Activated CD4-positive, alpha-beta memory T cell treated with anti-CD3 and anti-CD28 coated beads for 36 hours (primary cell): ENCODE data around the gene RPS16. TPM values are rescaled to one million over a fixed set of nuclear protein-coding genes. Genes with fewer than 3 reads are reported as not detected.

Experiments used
- CTCF ChIA-PET: fragments of 350-600 bp; sonication (Branson Sonifier 250); formaldehyde crosslinking; loops from one replicate; lab custom pipeline; 2021; ENCODE audit warnings: antibody characterized with exemption, inconsistent platforms; lab: Charles Lee
- POLR2A ChIA-PET: fragments of 350-600 bp; sonication (Branson Sonifier 250); formaldehyde crosslinking; loops from one replicate; lab custom pipeline; 2021; ENCODE audit warnings: antibody characterized with exemption; lab: Charles Lee
- DNase-seq: peaks from one replicate; pipeline ENCODE4 v3.0.0-alpha.2; 2020
- H3K27ac Mint-ChIP-seq: one replicate; pipeline ENCODE4 v1.8.0; 2021; ENCODE audit warnings: mixed read lengths
- H3K27me3 Mint-ChIP-seq: one replicate; pipeline ENCODE4 v1.8.0; 2021; ENCODE audit warnings: mixed read lengths
- H3K36me3 Mint-ChIP-seq: one replicate; pipeline ENCODE4 v1.8.0; 2021; ENCODE audit warnings: mixed read lengths
- H3K4me1 Mint-ChIP-seq: one replicate; pipeline ENCODE4 v1.8.0; 2021; ENCODE audit warnings: low read depth, mixed read lengths
- H3K4me3 Mint-ChIP-seq: one replicate; pipeline ENCODE4 v1.8.0; 2021; ENCODE audit warnings: mild to moderate bottlenecking, mixed read lengths
- H3K9me3 Mint-ChIP-seq: one replicate; pipeline ENCODE4 v1.8.0; 2021; ENCODE audit warnings: mixed read lengths
- intact Hi-C: fragments of 100-400 bp; cut with micrococcal nuclease; formaldehyde crosslinking; loops from one replicate; pipeline ENCODE4 v1.15.1; 2023
- total RNA-seq, 2 experiments: library from RNA; stranded (reverse); gene quantifications; one replicate each; pipeline ENCODE4 v1.2.3, GENCODE V29; 2021

RPS16 gene
- total RNA-seq, 2 experiments from 2014 or later: 3,682 to 3,746 TPM

DNA sequence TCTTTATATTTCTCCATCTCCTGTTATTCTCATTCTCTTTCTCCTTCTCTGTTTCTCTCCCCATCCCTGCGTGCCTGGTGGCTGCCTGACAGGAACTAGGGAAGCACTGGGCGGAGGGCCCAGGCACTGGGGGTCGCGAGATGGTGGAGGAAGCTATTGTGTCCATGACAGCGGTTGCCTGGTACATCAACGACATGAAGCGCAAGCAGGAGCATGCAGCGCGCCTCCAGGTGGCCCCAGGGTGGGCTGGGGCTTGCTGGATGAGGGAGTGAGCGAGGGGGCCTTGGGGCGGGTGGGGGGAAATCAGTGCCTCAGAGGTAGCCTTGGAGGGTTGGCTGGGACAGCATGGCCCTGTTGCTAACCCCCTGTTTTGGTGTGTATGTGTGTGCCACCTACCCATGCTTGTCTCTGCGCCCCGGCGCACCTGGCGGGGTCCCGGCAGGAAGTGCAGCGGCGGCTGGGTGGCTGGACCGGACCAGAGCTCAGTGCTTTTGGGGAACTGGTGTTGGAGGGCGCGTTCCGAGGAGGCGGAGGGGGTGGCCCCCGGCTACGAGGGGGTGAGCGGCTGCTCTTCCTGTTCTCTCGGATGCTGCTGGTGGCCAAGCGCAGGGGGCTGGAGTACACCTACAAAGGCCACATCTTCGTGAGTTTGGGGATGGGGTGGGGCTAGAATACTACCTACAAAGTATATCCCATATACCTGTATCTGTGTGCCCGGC lies 18.1 kb downstream of the RPS16 start:
- ChIA-PET POLR2A (no interaction called here), CTCF (no interaction called here)
- Mint-ChIP-seq H3K9me3 (no peaks in the 10 kb centered on the region), H3K27ac (peak overlapping the region; percentile 4), H3K4me3 (no peak overlapping the region), H3K36me3 (peaks cover 19% of the 10 kb centered on the region), H3K4me1 (peaks cover 17% of the 10 kb centered on the region), H3K27me3 (no peaks in the 10 kb centered on the region)
- no peak for DNase-seq
- intact Hi-C loops: no loop called here

DNA sequence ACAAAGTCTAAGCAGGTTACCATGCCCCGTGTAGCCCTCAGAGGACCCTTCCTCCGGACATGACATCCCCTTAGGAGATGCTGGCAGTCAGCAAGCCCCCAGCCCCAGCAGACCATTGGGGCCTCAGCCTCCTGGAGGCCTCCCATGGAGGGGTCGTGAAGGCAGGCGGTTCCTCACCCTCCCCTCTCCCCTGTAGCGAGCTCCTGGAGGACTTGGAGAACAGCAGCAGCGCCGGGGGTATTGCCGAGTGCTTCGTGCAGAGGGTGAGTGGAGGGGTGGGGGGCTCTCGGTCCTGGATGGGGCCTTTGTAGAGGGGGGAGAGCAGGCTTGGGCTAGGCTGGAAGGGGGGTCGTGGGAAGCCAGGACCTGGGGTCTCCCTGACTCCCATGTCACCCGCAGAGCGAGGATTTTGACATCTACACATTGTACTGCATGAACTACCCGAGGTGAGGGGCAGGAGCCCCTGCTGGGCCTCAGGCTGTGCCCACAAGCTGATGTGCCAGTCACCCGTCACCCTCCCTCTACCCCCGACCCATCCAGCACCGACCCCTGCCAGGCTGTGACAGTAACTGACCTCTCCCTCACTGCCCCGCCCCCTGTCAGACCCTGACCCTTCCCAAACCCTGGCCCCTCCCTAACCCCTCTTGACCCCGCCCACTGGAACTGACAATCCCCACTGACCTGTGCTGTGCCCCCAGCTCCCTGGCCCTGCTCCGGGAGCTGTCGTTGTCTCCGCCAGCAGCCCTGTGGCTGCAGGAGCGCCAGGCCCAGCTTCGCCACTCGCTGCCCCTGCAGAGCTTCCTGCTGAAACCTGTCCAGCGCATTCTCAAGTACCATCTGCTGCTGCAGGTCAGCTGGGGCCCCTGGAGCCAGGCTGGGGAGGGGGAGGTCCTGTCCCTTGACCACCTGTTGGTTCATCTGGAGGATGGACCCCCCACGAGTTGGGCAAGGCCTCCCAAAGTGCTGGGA lies 19.3 kb downstream of the RPS16 start:
- Mint-ChIP-seq H3K4me3 (no peak overlapping the region), H3K27me3 (peaks cover 3% of the 10 kb centered on the region), H3K36me3 (peaks cover 21% of the 10 kb centered on the region), H3K27ac (no peak overlapping the region), H3K9me3 (no peaks in the 10 kb centered on the region), H3K4me1 (peaks cover 20% of the 10 kb centered on the region)
- ChIA-PET CTCF (no interaction called here), POLR2A (no interaction called here)
- no peak for DNase-seq
- intact Hi-C loops: no loop called here

DNA sequence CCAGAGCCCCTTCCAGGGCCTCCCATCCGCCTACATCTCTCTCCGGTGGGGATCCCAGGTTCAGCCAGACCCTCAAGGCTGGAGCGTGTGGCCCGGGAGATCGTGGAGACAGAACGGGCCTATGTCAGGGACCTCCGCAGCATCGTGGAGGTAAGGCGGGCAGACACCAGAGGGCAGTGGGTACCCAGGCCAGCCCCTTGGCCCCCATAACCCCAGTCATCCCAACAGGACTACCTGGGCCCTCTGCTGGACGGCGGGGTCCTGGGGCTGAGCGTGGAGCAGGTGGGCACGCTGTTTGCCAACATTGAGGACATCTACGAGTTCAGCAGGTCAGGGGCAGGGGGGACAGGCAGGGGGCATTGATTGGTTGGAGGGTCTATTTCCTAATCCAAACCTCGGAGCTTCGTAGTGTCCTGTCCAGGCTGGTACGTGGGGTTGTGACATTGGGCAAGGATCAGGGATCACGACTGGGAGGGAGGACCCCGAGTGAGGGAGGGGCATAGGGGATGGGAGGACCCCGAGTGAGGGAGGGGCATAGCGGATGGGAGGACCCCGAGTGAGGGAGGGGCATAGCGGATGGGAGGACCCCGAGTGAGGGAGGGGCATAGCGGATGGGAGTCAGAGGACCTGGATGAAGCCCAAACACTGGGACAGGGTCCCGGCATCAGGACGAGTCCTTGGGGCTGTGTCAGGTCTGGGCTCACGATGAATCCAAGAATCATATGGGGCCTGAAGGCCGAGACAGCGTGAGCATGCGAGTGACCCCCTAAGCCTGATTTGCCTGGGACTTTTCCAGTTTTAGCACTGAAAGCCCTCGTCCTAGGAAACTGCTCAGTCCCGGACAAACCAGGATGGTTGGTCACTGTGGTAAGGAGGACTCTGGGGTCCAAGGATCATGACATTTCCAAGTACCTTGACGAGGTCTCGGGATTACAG lies 20.4 kb downstream of the RPS16 start:
- CTCF ChIA-PET: interaction anchor here (0.6 to 1.7 kb wide), 2 partner anchors 18 to 1671 kb away, joined by 4 to 7 read pairs; no protein-coding TSS in a partner anchor
- Mint-ChIP-seq H3K9me3 (no peaks in the 10 kb centered on the region), H3K4me3 (no peak overlapping the region), H3K27ac (peak overlapping the region; percentile 23), H3K27me3 (peaks cover 3% of the 10 kb centered on the region), H3K4me1 (peaks cover 30% of the 10 kb centered on the region), H3K36me3 (peaks cover 19% of the 10 kb centered on the region)
- no peak for DNase-seq
- POLR2A ChIA-PET: no interaction called here
- intact Hi-C loops: no loop called here

DNA sequence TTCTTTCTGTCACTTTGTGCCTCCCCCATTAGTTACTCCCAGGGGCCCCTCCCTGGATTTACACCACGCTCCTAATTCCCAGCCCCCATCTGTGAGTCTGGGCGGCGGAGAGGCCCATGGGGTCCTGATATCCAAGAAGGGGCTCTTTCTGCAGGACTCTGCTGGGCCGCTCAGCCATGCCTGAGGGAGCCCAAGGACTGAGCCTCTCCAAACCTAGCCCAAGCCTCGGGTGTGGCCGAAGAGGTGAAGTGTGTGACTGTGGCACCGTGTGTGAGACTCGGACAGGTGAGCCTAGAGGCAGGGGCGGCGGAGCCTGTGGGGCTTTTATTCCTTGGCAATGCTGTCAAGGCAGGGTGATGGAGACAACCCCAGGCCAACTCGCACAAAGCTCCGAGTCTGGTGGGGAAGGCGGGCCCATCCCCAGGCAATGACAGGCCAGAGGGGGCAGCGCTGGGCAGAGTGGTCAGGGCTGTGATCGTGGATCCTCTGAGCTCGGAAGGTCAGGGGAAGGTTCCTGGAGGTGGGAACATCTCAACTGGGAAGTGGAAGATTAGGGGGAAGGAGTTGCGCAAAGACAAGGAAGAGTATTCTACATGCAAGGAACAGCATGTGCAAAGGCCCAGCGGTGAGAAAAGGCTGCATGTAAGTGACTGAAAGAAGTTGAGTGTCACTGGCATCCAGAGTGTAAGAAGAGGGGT lies 21.7 kb downstream of the RPS16 start:
- DNase-seq: no peak
- Mint-ChIP-seq H3K27ac (peak overlapping the region; percentile 77), H3K27me3 (peaks cover 3% of the 10 kb centered on the region), H3K9me3 (no peaks in the 10 kb centered on the region), H3K36me3 (peaks cover 20% of the 10 kb centered on the region), H3K4me3 (peak overlapping the region; percentile 84), H3K4me1 (peaks cover 34% of the 10 kb centered on the region)
- ChIA-PET CTCF (interaction anchor here (0.6 to 1.7 kb wide), 4 partner anchors 13 to 116 kb away, joined by 3 to 7 read pairs (median 3); partner anchors contain the start of gene RPS16), POLR2A (interaction anchor here (0.6 to 1.6 kb wide), 4 partner anchors 12 to 79 kb away, joined by 3 to 7 read pairs (median 4); partner anchors contain the start of gene RPS16)
- intact Hi-C loops: loop anchor here (5.0 kb wide), 1 partner anchor 202 kb away; no protein-coding TSS in a partner anchor

DNA sequence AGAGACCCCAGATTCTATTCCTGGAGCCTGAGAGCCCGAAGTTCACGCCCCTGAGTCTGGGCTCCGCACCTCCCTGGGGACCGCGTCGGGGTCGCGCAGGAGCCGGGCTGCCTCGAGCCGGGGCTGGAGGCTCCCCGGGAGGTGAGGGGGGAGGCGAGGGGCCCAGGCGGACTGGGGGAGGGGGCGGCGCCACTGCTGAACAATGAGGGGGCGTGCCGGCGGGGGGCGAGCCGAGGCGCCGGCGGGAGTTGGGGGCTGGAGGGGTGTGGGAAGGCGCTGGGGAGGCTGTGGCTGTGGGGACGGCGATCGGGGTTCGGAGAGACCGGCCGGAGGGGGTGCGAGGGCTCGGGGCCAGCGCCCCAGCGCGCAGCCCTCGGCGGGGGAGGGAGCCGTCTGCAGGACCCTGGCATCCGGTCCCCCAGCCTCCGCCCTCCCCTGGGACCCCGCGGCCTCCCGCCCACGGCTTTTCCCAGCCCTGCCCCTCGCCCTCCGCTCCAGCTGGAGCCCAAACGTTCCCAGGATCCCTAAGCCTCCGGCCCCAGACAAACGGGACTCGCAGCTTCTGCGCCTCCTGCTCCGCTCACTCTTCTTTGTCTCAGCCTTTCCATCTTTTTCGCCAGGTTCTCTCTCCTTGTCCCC lies 22.4 kb downstream of the RPS16 start:
- H3K9me3 Mint-ChIP-seq: no peaks in the 10 kb centered on the region
- intact Hi-C loops: loop anchor here (5.0 kb wide), 1 partner anchor 201 kb away; no protein-coding TSS in a partner anchor
- H3K27me3 Mint-ChIP-seq: peaks cover 3% of the 10 kb centered on the region
- peak overlapping the region; percentile 88 for H3K27ac Mint-ChIP-seq
- ChIA-PET CTCF (interaction anchor here (0.6 to 1.7 kb wide), 2 partner anchors 16 to 117 kb away, joined by 3 to 7 read pairs; no protein-coding TSS in a partner anchor), POLR2A (interaction anchor here (0.6 to 1.6 kb wide), 4 partner anchors 12 to 78 kb away, joined by 3 to 7 read pairs (median 4); partner anchors contain the start of gene RPS16)
- H3K36me3 Mint-ChIP-seq: peaks cover 25% of the 10 kb centered on the region
- DNase-seq: peak; percentile 47
- H3K4me1 Mint-ChIP-seq: peaks cover 34% of the 10 kb centered on the region
- peak overlapping the region; percentile 84 for H3K4me3 Mint-ChIP-seq

DNA sequence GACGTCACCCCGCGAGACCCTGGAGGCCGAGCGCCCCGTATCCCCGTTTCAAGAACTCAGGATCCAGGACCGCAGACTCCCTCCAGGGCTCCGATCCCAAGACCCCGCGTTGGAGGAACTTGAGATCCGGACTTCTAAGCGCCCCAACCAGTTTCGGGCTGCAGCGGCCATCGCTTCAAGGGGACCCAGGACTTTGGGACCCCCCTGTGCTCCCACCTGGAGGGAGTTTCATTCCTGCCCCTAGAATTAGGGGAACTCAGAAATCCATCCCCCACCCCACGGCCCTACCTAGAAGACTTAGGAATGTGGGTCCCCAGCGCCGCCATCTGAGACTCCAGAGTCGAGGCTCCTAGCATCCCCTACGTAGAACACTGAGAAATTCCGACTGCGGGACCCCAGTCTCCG lies 22.9 kb downstream of the RPS16 start:
- Mint-ChIP-seq H3K36me3 (peaks cover 30% of the 10 kb centered on the region), H3K27ac (peak overlapping the region; percentile 88), H3K9me3 (no peaks in the 10 kb centered on the region), H3K4me1 (peaks cover 34% of the 10 kb centered on the region), H3K4me3 (peak overlapping the region; percentile 84), H3K27me3 (peaks cover 3% of the 10 kb centered on the region)
- ChIA-PET POLR2A (interaction anchor here (1.0 to 1.9 kb wide), 4 partner anchors 15 to 23 kb away, joined by 4 to 22 read pairs (median 8); partner anchors contain the start of gene RPS16), CTCF (interaction anchor here (1.1 to 2.5 kb wide), 7 partner anchors 9 to 34 kb away, joined by 4 to 219 read pairs (median 8); partner anchors contain the start of genes MED29, PAF1, RPS16 and SUPT5H)
- intact Hi-C loops: loop anchor here (1.0 to 5.0 kb wide), 9 partner anchors 16 to 288 kb away; partner anchors contain the start of genes MED29, PAF1, PAK4 and SUPT5H
- DNase-seq: no peak

DNA sequence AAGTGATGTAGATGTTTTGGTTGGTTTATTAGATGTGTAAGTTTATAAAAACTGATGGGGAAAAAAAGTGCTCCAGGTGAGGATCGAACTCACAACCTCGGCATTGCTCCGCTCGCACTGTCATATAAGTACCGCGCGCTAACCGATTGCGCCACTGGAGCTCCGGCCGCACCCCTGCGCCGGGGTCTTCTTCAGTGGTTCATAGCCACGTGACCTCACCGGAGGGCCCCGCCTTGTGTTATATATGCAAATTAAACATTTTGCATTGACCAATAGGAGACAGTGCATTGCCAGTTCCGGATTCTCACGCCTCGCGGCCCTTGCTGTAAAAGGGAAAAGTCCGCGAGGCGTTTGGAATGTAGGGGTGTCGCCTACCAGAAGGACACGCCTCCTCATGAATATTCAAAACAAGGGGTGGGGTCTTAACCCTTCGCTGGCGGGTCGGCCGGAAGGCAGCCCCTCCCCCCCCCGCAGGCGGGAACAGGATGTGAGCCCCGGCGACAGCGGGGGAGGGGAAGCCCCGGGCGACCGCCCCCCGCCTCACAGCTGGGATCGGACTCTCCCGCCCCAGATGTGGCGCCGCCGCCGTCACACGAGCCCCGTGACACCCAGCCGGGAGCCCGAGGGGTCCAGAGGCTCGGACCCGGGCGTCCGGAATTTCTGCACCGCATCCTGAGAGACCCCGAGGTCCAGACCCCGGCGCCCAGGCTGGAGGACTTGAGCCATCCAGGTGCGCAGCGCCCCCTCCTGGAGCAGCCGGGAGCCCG lies 23.5 kb downstream of the RPS16 start, which contains the start of gene PLEKHG2:
TSS of gene PLEKHG2 (plus strand) at position 570 of the 767 bp plus-strand sequence. CDS start 1,418 bp downstream, outside the sequence.
- intact Hi-C loops: loop anchor here (1.0 to 5.0 kb wide), 9 partner anchors 15 to 287 kb away; partner anchors contain the start of genes MED29, PAF1, PAK4 and SUPT5H
- Mint-ChIP-seq H3K9me3 (no peaks in the 10 kb centered on the region), H3K36me3 (peaks cover 34% of the 10 kb centered on the region), H3K4me1 (peaks cover 34% of the 10 kb centered on the region), H3K27me3 (peaks cover 3% of the 10 kb centered on the region), H3K4me3 (peak within 1 kb of the TSS; percentile 84), H3K27ac (peak within 1 kb of the TSS; percentile 88)
- peak; percentile 98 for DNase-seq
- ChIA-PET POLR2A (interaction anchor here (1.0 to 1.9 kb wide), 6 partner anchors 10 to 23 kb away, joined by 4 to 28 read pairs (median 8); partner anchors contain the start of genes MED29, PAF1 and RPS16), CTCF (interaction anchor here (0.6 to 2.5 kb wide), 17 partner anchors 8 to 794 kb away, joined by 3 to 219 read pairs (median 6); partner anchors contain the start of genes GMFG, MED29, PAF1 and RPS16)

DNA sequence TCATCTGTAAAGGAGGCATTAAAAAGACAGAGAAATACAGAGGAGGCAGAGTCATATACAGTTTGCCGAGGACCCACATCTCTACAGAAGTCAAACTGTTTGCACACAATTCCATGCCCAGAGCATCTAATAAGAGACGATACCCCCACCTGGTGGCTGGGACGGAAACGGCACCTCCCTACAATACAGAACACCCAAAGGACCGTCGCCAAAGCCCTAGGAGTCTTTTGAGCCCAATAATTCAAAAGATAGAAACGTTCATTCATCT lies 24.0 kb downstream of the RPS16 start:
- peak; percentile 95 for DNase-seq
- intact Hi-C loops: loop anchor here (1.0 to 5.0 kb wide), 9 partner anchors 14 to 286 kb away; partner anchors contain the start of genes MED29, PAF1, PAK4 and SUPT5H
- Mint-ChIP-seq H3K4me1 (peaks cover 34% of the 10 kb centered on the region), H3K36me3 (peaks cover 39% of the 10 kb centered on the region), H3K27me3 (peaks cover 3% of the 10 kb centered on the region), H3K4me3 (peak overlapping the region; percentile 84), H3K9me3 (no peaks in the 10 kb centered on the region), H3K27ac (peak overlapping the region; percentile 88)
- CTCF ChIA-PET: interaction anchor here (0.6 to 2.5 kb wide), 19 partner anchors 8 to 793 kb away, joined by 3 to 219 read pairs (median 6); partner anchors contain the start of genes GMFG, MED29, PAF1 and RPS16
- POLR2A ChIA-PET: interaction anchor here (1.5 to 1.9 kb wide), 5 partner anchors 10 to 24 kb away, joined by 4 to 28 read pairs (median 10); partner anchors contain the start of genes MED29, PAF1 and RPS16
